HG02642 (cell line): ENCODE results near the gene KCMF1.

Source experiments
- ATAC-seq: cut with Tn5 transposase; IDR thresholded peaks from one replicate; pipeline ENCODE4 v1.9.1; 2021; ENCODE audit warnings: mild to moderate bottlenecking; ENCODE audit not compliant: unreplicated experiment, poor library complexity

Gene KCMF1

DNA sequence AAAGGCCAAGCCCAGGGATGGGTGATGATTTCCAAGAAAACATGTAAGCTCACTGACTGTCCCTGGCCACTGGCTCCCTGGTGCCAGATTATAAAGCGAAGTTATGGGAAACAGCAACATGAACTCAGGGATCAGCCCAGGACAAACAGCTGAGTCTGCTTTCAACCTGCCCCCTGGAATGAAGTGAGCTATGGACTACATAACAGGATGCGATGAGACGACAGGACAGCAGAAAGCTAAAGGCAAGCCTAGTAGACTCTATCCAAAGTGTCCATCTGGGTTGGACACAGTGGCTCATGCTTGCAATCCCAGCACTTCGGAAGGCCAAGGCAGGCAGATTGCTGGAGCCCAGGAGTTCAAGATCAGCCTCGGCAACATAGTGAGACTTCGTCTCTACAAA is 16.6 kb upstream of the KCMF1 start:
- no peak for ATAC-seq

DNA sequence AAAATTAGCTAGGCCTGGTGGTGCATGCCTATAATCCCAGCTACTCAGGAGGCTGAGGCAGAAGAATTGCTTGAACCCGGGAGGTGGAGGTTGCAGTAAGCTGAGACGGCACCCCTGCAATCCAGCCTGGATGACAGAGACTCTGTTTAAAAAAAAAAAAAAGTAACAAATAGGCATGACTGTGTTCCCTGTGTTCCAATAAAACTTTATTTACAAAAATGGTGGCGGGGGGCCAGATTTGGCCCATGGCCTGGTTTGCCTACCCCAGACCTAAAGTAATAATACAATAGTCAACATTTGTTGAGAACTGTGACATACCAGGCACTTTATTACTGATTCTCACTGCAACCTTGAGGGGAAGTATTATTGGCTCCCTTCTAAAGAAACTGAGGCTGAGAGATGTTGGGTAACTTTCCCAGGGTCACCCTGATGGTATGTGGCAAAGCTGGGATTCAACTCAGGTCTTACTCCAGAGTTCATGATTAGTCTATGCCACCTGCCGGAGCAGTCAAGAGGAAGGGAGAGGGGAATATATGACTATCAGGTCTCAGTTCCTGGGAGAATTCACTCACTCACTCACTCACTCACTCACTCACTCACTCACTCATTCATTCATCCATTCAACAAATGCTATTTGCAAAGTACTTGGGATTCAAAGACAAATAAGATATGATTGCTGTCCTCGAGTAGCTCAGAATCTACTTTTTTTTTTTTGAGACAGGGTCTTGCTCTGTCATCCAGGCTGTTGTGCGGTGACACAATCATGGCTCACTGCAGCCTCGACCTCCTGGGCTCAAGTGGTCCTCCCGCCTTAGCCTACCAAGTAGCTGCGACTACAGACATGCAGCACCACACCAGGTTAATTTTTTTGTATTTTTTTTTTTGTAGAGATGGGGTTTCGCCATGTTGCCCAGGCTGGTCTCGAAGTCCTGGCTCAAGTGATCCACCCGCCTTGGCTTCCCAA is 14.3 kb upstream of the KCMF1 start:
- no peak for ATAC-seq

DNA sequence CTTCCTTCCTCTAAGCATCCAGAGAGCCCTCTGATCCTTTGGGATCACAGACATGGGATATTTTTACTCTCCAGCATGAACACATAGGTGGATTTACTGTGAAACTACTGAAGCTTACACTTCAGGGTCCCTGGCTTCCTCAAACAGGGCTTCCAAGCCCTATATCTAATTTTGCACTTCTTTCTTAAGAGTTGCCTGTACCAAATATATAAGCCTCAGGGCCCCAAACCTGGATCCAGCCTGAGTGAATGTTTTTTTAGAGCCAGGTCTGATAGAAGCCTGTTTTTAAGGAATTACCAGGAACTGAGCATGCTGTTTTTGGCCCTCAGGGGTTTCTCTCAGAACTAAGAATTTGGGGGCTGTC is 13.2 kb upstream of the KCMF1 start:
- no peak for ATAC-seq

DNA sequence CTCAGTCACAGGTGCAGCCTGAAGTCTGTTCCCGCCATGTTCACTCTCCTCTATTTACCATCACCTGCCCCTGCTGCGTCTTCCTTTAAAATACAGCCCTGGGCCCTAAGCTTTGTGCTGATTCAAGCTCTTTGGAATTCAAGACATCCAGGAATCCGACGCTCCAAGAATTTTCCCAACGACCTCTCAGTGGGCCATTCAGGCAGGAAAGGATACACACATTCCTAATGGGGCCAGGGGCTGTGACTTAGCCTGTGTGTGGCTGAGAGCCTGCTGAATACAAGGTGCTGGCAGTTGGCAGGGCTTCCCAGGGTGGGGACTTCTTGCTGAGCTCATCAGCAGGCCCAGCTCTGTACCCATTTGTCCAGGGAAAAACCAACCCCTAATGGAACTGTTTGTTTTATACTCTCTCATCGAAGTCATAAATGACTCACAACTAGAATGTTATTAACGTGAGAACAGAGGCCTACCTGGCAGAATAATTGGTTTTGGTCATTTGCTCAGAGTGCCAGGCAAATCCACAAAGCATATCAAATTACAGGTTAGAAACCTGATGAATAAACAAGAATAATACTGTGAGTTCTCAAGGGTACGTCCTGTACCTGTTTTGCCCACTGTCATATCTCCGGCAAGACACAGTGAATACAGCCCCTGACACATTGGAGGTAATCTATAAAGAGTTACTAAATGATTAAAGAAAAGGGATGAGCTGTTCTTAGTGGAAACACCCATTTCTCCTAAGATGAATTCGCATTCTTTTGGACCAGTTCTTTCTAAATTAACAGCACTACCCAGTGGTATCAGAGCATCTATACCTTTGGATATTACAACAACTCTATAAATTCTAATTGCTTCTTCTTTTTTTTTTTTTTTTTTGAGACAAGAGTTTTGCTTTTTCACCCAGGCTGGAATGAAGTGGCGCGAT is 12.6 kb upstream of the KCMF1 start:
- ATAC-seq = no peak

DNA sequence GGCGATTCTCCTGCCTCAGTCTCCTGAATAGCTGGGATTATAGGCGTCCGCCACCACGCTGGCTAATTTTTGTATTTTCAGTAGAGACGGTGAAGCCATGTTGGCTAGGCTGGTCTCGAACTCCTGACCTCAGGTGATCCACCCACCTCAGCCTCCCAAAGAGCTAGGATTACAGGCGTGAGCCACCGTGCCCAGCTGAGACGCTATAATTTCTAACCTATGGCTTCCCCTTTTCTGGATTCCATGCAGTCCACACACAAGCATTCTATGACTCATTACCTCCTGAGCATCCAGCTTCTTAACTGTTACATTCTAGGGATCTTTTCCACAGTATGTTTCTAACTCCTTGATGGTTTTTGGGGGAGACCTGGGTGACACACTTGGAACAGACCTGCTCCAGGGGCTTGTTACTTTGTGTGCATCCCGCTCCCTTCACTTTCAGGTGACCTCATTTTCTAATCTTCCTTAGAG is 11.8 kb upstream of the KCMF1 start:
- ATAC-seq = no peak

DNA sequence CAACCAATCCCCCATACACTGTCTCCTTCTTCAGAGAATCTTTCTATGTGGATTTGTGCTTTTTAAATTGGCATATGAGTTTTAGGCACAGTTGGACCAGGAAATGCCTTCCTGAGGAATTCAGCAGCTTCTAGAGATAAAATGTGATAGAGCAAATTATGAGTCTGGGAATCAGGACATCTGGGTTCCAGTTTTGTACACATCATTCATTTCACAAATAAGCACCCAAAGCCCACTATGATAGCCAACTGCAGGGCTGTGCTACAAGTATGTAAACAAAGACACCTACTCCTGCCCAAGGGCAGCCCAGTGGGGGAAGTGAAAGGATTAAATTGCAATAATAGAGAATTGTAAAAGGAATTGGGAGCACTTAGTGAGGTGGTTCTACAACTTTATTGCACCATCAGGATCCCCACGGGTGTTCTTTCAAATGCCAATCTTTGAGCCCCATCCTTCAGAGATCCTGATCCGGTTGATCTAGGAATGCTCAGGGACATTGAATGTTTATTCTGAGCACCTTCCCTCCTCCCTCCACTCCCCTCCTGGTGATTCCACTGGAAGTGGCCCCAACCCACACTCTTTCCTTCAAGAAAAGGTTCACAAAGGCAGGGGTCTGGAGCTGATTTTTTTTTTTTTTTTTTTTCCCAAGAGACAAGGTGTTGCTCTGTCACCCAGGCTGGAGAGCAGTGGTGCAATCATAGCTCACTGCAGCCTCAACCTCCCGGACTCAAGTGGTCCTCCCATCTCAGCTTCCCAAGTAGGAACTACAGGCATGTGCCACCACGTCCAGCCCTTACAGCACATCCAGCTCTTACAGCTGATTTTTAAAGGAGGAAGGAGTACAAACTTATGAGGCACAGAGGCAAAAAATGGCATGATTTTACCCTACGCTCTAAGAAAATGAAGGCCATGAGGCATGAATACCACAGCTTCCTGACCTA is 11.1 kb upstream of the KCMF1 start:
- ATAC-seq = no peak

DNA sequence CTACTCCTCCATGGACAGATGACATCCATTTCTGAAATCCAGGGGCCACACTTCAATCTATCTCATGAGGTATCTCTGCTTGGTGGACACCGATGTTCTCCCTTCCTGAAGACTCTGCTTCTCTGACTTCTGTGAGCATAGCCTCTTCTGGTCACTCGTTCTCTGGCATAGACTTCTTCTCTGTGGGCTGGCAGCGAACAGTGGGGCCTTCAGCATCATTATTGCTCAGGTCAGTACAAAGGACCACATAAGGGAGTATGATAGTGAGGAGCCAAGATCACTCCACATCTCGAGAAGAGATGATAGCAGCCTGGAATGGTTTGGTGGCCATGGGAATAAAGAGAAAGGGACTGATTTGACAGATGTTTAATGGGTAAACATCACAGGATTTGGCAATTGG is 8.0 kb upstream of the KCMF1 start:
- ATAC-seq = no peak

DNA sequence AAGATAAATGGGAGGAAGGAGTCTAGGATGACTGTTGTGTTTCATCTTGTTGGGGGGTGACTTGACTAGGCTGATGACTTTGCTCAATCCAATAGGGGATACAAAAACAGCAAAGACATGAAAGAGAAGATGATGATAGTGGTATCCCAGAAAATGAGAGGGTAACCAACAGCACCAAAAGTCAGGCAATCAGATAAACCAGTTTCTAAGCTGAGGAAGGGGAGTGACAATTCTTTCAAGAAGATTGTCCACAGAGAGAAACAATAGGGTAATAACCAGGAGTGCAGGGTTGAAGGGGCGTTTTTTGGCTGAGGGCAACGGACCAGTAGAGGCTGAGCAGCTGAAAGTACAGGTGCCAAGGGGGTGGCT is 7.7 kb upstream of the KCMF1 start:
- ATAC-seq = no peak

DNA sequence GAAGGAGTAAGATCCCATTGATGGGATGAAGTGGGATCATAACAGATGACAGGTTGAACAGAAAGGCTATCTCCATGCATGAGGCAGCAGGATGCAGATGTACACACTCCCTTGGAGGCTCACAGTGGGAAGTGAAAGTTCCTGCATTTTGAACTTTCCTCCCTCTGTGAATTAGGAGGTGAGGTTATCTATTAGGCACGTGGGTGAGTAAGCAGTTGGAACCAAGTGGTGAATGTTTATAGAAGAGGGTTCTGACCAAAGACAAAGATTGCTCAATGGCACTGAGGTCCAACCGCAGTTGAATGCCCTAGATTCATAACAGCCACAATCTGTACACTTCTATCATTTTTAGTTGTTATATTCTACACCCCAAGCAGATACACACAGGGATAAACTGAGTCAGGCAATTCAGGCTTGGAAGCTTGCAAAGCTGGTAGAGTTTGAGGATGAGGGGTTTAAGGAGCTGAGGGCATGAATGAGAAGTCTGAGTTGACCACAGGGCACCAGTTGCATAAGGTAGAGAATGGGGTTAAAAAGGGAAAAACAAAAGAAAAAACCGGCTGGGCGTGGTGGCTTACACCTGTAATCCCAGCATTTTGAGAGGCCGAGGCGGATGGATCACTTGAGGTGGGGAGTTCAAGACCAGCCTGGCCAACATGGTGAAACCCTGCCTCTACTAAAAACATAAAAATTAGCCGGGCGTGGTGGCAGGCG is 7.1 kb upstream of the KCMF1 start:
- ATAC-seq = no peak

DNA sequence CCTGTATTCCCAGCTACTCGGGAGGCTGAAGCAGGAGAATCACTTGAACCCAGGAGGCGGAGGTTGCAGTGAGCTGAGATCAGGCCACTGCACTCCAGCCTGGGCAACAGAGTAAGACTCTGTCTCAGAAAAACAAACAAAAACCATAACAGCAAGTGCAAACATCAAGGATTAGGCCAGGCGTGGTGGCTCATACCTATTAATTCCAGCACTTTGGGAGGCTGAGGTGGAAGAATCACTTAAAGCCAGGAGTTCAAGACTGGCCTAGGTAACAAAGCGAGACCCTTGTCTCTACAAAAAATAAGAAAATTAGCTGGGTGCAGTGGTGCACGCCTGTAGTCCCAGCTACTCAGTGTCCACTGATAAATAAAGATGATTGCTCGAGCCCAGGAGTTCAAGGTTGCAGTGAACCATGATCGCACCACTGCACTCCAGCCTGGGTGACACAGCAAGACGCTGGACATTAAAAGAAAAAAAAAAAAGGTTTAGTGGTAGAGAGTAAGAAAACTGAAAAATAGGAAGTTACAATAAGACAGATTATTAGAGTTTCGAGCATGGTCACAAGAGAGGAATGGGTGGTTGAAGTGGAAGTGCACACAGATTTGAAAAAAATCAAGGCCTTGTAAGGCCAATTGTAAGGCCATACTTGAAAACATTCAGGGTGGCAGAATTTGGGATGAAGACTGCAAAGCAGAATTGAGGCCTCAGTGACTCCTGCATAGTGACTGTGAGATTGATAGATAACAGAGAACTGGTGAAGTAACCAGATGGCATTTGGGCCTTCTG is 6.4 kb upstream of the KCMF1 start:
- ATAC-seq = no peak

DNA sequence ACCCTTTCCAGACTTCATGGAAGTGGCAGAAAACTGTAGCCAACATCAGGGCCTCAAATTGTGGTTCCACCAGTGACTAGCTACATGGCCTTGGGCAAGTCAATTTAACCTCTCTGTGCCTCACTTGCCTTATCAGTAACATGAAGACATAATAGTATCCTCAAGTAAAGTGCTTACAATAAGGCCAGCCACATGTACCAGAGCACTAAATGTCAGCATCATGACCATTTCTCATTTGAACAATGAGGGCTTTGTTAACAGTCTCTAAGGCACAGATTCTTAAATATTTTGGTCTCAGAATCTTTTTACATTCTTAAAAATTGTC is 5.8 kb upstream of the KCMF1 start:
- no peak for ATAC-seq

DNA sequence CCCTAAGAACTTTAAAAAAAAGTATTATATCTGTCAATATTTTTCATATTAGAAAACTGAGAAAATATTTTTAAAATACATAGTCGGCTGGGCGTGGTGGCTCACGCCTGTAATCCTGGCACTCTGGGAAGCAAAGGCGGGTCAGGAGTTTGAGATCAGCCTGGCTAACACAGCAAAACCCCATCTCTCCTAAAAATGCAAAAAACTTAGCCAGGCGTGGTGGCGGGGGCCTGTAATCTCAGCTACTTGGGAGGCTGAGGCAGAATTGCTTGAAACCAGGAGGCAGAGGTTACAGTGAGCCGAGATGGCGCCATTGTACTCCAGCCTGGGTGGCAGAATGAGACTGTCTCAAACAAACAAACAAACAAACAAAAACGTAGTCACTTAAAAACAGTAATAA is 5.1 kb upstream of the KCMF1 start:
- ATAC-seq = no peak

DNA sequence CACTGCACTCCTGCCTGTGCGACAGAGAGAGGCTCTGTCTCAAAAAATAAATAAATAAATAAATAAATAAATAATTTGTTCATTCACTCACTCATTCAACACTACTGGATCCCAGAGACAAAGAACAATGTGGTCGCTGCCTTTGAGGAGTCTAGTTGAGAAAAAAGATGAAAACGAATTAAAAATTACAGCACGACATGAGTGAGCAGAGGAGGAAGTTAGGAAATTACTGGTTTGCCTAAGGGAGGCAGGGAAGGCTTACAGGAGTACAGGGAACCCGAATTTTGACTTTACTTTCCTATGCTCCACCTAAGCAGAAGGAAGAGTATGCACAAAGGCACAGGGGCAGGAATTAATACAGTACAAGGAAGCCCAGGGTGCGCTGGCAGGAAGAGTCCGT is 4.2 kb upstream of the KCMF1 start:
- ATAC-seq = no peak

DNA sequence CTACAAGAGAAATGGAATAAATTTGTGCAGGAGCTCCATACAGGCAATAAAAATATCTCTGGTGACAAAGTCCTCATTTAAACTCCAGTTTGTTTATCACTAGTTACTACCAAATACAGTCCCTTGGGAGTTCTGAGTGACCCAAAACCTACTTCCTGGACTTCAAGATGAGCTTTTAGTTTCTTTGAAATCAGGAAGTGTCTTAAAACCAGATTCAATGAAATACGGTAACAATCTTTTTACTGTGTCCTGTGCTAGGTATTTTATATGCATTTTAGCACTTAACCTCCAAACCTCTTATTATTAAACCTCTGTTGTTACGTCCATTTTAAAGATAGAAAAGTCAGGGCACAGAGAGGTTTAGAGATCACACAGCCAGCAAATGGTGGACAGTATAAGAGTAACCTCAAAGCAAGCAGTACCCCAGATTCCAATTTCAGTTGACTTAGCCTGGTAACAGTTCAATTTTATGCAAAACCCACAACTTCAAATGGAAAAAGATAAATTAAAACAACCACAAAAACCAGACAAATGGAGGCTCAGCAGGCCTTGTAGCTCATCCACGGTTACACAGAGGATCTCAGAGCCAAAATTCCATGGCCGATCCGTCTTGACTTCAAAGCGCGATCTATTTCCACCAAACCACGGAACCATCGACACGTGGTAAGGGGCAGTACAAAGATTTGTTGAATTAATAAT is 1.3 kb upstream of the KCMF1 start:
- no peak for ATAC-seq

DNA sequence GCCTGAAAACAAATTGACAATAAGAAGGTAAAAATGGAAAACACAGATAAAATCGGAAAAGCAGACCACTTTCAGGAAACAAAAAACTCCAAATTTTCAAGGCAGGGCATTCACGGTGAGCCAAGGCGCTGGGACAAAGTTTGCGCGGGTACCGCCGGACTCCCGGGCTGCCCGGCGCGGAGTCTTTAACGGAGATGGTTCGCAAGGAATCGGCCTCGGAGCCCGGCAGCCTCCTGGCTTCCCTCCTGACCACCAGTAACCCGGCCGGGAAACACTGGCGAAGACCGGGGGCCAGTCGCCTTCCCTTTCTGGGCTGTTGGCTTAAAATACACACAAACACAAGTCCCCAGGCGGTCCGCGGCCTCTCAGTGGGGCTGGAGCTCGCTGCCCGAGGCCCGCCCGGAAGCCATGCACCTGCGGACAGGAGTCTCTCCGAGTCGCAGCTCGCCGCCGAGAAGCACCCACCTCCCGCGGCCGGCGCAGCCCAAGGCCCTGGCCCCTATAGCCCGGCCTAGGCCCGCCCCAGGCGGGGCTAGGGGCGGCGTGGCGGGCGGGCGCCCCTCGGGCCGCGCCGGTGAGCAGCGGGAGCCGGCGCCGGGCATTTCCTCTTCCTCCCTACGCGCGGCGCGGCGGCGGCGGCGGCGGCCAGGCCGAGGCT is 622 bp upstream of the KCMF1 start:
- ATAC-seq = peak; percentile 50

DNA sequence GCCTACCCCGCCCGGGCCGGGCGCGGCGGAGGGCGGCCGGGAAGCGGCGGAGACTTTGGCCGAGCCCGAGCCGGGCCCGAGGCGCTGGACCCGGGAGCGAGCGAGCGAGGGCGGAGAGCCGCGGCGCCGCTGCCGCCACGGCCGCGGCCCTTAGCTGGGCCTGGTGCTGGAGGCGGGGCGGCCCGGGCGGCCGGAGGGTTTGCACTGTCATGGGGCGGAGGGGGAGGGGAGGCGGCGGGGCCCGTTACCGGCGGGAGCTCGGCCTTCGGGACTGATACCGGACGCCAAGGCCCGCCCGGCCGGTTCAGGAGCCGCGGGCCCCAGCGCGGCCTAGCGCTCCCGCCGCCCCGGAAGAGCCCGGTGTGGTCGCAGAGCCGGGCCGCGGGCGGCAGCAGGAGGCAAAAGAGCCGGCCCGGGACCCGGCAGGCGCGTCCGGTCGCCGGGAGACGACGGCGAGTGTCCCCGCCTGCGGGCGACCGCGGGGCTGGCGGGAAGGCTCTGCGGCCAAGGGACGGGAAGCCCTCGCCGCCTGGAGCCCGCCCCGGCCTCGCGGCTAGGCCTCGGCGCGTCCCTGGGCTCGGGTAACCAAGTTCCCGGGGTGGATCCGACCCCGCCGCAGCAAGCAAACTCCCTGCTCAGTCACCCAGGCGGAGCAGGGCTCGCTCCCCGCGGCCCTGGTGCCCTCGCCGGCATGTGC is 697 bp downstream of the KCMF1 start:
- ATAC-seq = peak; percentile 46

DNA sequence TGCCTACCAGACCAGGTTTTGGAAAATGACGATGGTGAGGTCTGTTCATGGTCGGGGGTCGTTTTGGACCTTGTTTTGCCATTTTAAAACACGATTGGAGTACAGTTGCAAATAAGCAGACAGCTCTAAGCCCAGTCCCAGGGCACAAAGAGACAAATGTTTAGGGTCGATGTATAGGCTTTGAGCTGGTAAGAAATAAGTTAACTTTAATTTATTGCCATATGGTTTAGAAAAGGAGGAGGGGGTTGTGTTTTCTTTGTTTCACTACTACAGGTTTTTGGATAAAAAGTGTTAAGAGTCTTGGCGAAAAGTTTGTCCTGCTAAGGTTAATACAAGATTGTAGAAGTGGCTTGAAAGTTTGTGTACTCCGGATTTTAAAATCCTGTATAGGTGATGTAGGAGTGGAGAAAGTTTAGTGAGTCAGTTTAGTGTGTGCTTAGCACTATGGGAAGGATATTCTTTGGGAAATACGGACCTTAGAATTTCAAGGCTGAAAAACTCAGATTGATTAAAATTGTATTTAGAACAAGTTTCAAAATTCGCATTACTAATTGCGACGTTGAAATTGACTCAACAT is 1.3 kb downstream of the KCMF1 start:
- no peak for ATAC-seq
